ENCODE results near the gene NOTCH1. TPM values are rescaled to one million over a fixed set of nuclear protein-coding genes. Genes with fewer than 3 reads are reported as not detected.
A peak's percentile ranks its signal among the peaks of the same experiment; 100 is the strongest.

Gene NOTCH1
- total and polyA plus RNA-seq, 2 of the 13 experiments (the other 11 are each of a cell fraction or from before 2014, with no cell fraction given), result 0.09 to 0.35 TPM

DNA sequence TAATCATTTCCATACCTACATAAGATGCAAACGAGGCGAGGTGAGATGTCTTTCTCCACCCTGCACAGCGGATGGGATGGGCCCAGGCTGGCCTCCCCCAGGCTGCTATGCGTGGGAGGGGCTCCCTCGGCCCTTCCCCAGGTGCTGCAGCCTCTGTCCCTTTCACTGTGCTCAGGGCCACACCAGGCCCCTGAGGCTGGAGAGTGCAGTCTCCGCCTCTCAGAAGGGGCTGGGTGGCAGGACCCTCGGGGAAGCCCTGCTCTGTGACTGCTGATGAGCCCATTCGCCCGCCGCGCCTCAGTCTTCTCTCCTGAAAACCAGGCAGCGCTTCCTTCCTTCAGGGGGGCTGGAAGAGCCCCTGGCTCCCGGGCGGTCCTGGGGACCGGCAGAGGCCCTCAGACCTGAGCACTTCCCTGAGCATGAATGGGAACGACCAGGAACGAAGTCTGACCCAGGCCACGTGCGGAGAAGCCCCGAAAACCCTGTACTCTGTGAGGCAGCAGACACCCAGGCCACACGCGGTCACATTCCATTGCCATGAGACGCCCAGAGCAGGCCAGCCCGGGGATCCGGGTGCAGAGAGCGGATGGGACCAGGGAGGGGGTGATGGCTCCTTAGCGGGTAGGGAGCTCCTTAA, 21.9 kb upstream of the NOTCH1 start (continued):
- TF ChIP-seq KLF16 (CRISPR knock-in tag; IDR thresholded peaks at IDR 0.05), result peak in 1 of 2 experiments; percentile 65; a peak in 1 of 4 replicates
- 0 out of 2 replicates have a peak, but pooled peaks have one; percentile 45 for TF ChIP-seq ZNF773 (CRISPR knock-in tag; IDR thresholded peaks at IDR 0.05; ENCODE audit: borderline replicate concordance)
- TF ChIP-seq, protein P1, sequence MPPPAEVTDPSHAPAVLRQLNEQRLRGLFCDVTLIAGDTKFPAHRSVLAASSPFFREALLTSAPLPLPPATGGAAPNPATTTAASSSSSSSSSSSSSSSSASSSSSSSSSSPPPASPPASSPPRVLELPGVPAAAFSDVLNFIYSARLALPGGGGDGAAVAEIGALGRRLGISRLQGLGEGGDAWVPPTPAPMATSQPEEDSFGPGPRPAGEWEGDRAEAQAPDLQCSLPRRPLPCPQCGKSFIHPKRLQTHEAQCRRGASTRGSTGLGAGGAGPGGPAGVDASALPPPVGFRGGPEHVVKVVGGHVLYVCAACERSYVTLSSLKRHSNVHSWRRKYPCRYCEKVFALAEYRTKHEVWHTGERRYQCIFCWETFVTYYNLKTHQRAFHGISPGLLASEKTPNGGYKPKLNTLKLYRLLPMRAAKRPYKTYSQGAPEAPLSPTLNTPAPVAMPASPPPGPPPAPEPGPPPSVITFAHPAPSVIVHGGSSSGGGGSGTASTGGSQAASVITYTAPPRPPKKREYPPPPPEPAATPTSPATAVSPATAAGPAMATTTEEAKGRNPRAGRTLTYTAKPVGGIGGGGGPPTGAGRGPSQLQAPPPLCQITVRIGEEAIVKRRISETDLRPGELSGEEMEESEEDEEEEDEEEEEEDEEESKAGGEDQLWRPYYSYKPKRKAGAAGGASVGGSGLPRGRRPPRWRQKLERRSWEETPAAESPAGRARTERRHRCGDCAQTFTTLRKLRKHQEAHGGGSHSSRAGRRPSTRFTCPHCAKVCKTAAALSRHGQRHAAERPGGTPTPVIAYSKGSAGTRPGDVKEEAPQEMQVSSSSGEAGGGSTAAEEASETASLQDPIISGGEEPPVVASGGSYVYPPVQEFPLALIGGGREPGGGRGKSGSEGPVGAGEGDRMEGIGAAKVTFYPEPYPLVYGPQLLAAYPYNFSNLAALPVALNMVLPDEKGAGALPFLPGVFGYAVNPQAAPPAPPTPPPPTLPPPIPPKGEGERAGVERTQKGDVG (CRISPR knock-in tag; IDR thresholded peaks at IDR 0.05; ENCODE audit: borderline replicate concordance), result no peak
- no peak for TF ChIP-seq TCF7 (IDR thresholded peaks at IDR 0.05; ENCODE audit: low read depth)
- TF ChIP-seq THAP11 (CRISPR knock-in tag; IDR thresholded peaks at IDR 0.05), result no peak
- TF ChIP-seq MXI1 (IDR thresholded peaks at IDR 0.05; ENCODE audit: borderline replicate concordance, low read depth, low read length), result peak; percentile 17; the same call in 1 of the 3 replicates
- no peak for TF ChIP-seq ZFYVE20 (CRISPR knock-in tag; IDR thresholded peaks at IDR 0.05; ENCODE audit: borderline replicate concordance, low read depth)
- TF ChIP-seq, protein P2, sequence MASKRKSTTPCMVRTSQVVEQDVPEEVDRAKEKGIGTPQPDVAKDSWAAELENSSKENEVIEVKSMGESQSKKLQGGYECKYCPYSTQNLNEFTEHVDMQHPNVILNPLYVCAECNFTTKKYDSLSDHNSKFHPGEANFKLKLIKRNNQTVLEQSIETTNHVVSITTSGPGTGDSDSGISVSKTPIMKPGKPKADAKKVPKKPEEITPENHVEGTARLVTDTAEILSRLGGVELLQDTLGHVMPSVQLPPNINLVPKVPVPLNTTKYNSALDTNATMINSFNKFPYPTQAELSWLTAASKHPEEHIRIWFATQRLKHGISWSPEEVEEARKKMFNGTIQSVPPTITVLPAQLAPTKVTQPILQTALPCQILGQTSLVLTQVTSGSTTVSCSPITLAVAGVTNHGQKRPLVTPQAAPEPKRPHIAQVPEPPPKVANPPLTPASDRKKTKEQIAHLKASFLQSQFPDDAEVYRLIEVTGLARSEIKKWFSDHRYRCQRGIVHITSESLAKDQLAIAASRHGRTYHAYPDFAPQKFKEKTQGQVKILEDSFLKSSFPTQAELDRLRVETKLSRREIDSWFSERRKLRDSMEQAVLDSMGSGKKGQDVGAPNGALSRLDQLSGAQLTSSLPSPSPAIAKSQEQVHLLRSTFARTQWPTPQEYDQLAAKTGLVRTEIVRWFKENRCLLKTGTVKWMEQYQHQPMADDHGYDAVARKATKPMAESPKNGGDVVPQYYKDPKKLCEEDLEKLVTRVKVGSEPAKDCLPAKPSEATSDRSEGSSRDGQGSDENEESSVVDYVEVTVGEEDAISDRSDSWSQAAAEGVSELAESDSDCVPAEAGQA (IDR thresholded peaks at IDR 0.05; ENCODE audit: low read depth), result no peak
- TF ChIP-seq, protein P2 (CRISPR knock-in tag; IDR thresholded peaks at IDR 0.05; ENCODE audit: borderline replicate concordance), result 0 out of 2 replicates have a peak, but pooled peaks have one; percentile 46
- TF ChIP-seq KLF6 (CRISPR knock-in tag; IDR thresholded peaks at IDR 0.05), result peak; percentile 75; the same call in 1 of the 2 replicates
- TF ChIP-seq ZNF557 (CRISPR knock-in tag; IDR thresholded peaks at IDR 0.05), result 0 out of 2 replicates have a peak, but pooled peaks have one; percentile 80
- TF ChIP-seq RELA (CRISPR knock-in tag; IDR thresholded peaks at IDR 0.05), result no peak
- no peak for TF ChIP-seq TARDBP (CRISPR knock-in tag; IDR thresholded peaks at IDR 0.05)
- TF ChIP-seq ZMYM3 (CRISPR knock-in tag; IDR thresholded peaks at IDR 0.05), result 0 out of 2 replicates have a peak, but pooled peaks have one; percentile 45
- no peak for TF ChIP-seq KDM6A (CRISPR knock-in tag; IDR thresholded peaks at IDR 0.05; ENCODE audit: low read depth)
- no peak for TF ChIP-seq ZBTB1 (CRISPR knock-in tag; IDR thresholded peaks at IDR 0.05; ENCODE audit: borderline replicate concordance)
- no peak for TF ChIP-seq ZZZ3 (CRISPR knock-in tag; IDR thresholded peaks at IDR 0.05; ENCODE audit: borderline replicate concordance)
- no peak for TF ChIP-seq SP140L (CRISPR knock-in tag; IDR thresholded peaks at IDR 0.05; ENCODE audit: borderline replicate concordance)
- TF ChIP-seq RORA (CRISPR knock-in tag; IDR thresholded peaks at IDR 0.05), result no peak
- TF ChIP-seq, protein P3, sequence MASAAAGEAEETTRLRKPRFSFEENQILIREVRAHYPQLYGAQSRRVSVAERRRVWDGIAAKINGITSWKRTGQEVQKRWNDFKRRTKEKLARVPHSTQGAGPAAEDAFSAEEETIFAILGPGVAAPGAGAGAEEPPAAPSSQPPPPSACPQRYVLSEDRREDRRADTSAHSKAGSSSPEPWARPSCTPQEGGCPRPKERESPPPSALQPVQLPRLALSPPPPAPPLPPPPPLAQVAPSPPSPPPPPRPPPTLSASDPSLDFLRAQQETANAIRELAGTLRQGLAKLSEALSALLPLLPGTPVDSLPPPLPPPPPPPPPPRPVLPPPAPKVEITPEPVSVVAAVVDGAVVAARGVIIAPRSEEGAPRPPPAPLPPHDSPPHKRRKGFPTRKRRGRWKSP (CRISPR knock-in tag; IDR thresholded peaks at IDR 0.05), result peak; percentile 74
